ENCODE results near the gene PRSS50. TPM values are rescaled to one million over a fixed set of nuclear protein-coding genes. Genes with fewer than 3 reads are reported as not detected.

PRSS50 gene
- total RNA-seq, 1 donor from 2014 or later, result 1.2 TPM

DNA sequence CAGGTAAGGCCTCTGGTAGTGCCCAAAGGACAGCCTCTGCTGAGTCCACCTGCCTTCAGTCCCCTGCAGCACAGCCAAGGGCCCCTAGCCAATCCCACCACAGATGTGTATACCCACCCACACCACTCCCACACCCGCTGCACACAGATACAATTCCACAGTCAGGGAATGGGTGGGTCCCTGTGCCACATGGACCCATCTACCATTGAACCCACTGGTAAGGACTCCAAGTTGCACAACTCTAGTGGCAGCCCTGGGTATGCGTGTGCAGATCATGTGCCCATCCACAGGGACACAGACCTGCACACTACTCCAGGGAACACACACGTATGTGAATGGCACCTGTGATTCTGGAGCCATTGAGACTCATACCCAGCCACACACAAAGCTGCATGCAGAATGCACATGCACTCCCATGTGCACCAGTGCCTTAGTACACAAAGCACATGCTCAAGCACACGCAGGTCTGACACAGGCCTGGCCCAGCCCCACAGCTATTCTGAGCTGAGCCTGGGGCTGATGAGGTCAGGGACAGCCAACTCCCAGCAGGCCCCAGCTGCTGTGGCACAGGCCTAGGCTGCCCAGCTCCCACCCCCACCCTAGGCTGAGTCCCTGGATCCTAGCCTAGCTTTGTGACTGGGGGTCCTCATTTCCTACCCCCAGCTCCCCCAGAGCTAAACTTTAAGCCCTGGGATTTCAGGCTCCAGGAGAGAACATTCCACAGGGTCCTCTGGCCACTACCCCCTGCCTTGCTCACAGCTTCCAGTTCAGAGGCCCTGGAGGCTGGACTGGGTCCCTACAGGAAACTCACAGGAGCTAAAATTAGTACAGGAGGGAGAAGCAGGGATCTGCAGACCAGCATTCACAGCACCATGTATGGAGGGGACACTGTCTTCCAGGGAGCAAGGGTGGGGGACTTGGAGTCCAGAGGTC is 21.4 kb downstream of the PRSS50 start:
- H3K4me1 Mint-ChIP-seq (ENCODE audit: unreplicated experiment), result peaks cover 16% of the 10 kb centered on the region
- no peak for DNase-seq (ENCODE audit: extremely low spot score, unreplicated experiment)

DNA sequence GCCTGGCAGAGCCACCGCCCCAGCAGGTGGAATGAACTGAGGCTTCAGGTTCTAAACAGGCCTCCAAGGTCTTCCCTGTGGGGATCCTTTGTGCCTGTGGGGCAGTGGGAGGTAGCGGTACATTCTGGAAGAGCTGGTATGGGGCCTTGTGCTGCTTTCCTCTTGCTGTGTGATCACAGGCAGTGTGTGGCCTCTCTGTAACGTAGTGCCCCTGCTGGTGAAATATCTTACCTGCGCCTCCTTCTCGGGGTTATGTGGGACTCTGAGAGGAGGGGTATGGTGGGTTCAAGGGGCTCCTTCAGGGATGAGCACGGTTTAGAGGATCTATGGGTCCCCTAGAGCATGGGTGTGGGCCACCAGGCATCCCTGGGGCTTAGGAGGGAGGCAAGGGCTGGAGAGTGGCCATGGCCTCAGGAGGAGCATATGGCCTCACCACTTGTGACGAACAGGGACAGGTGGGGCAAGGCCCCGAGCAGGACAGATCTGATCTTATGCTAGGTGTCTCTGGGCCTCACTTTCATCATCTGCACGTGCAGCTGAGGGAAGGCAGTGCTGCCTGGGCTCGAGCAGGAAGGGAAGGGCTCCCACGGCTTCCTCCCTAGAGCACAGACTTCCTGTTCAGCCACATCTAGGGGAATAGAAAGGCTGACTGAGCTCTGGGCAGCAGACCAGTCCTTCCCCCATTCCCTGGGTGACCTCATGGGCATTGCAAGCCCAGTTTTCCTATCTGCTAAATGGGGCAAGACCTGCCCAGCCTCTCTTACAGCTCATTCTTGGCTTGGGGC is 22.3 kb downstream of the PRSS50 start:
- no peak for DNase-seq (ENCODE audit: extremely low spot score, unreplicated experiment)
- Mint-ChIP-seq H3K9me3 (no peaks in the 10 kb centered on the region), H3K4me1 (ENCODE audit: unreplicated experiment) (peaks cover 14% of the 10 kb centered on the region), H3K27ac (peak overlapping the region; percentile 58), H3K36me3 (no peaks in the 10 kb centered on the region), H3K4me3 (peak overlapping the region; percentile 47), H3K27me3 (peaks cover 6% of the 10 kb centered on the region)
- TF ChIP-seq CTCF (conservative IDR thresholded peaks at IDR 0.05), result peak; percentile 66

More for the DNA sequence above, 21.4 kb downstream of the PRSS50 start:
- Mint-ChIP-seq H3K27ac (peak overlapping the region; percentile 58), H3K9me3 (no peaks in the 10 kb centered on the region), H3K36me3 (no peaks in the 10 kb centered on the region), H3K4me3 (peak overlapping the region; percentile 47), H3K27me3 (peaks cover 6% of the 10 kb centered on the region)
- no peak for TF ChIP-seq CTCF (conservative IDR thresholded peaks at IDR 0.05)

- H3K9me3 Mint-ChIP-seq, result no peaks in the 10 kb centered on the region
- H3K27ac Mint-ChIP-seq, result no peak overlapping the region
- peaks cover 6% of the 10 kb centered on the region for H3K27me3 Mint-ChIP-seq
- peaks cover 8% of the 10 kb centered on the region for H3K4me1 Mint-ChIP-seq (ENCODE audit: unreplicated experiment)
- no peak for DNase-seq (ENCODE audit: extremely low spot score, unreplicated experiment)
- no peak overlapping the region for H3K4me3 Mint-ChIP-seq
- H3K36me3 Mint-ChIP-seq, result no peaks in the 10 kb centered on the region
- no peak for TF ChIP-seq CTCF (conservative IDR thresholded peaks at IDR 0.05)
Measured at GRCh38 chr3:46694520-46694919, 23.1 kb downstream of the PRSS50 start.

DNA sequence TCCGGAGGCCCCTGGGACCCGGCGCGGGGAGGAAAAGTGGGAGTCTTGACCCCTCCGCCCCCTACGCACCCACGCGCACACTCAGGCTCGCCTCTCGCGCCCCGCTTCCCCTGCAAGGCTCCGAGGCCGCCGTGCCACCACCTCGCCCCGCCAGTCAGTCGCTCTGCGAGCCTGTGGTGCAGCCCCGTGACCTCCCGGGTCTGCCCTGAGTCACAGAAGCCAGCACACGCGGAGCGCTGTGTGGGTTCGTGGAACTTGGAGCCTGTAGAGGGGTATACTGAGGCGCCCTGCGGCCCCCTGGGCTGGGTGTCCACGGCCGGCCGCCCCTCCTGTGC is 23.8 kb downstream of the PRSS50 start:
- DNase-seq (ENCODE audit: extremely low spot score, unreplicated experiment), result no peak
- peaks cover 6% of the 10 kb centered on the region for H3K27me3 Mint-ChIP-seq
- no peaks in the 10 kb centered on the region for H3K9me3 Mint-ChIP-seq
- peaks cover 5% of the 10 kb centered on the region for H3K4me1 Mint-ChIP-seq (ENCODE audit: unreplicated experiment)
- no peaks in the 10 kb centered on the region for H3K36me3 Mint-ChIP-seq
- H3K4me3 Mint-ChIP-seq, result no peak overlapping the region
- no peak for TF ChIP-seq CTCF (conservative IDR thresholded peaks at IDR 0.05)
- H3K27ac Mint-ChIP-seq, result no peak overlapping the region

- no peak for TF ChIP-seq CTCF (conservative IDR thresholded peaks at IDR 0.05)
- Mint-ChIP-seq H3K27ac (peak within 1 kb of the TSS; percentile 98), H3K4me3 (peak within 1 kb of the TSS; percentile 90), H3K27me3 (peaks cover 6% of the 10 kb centered on the region), H3K9me3 (no peaks in the 10 kb centered on the region), H3K4me1 (ENCODE audit: unreplicated experiment) (peaks cover 5% of the 10 kb centered on the region), H3K36me3 (no peaks in the 10 kb centered on the region)
- peak; percentile 77 for DNase-seq (ENCODE audit: extremely low spot score, unreplicated experiment)
Measured at GRCh38 chr3:46693038-46693891, 24.4 kb downstream of the PRSS50 start, which contains the start of gene ALS2CL. Gene ALS2CL (minus strand): TSS chr3:46693679. CDS start chr3:46689440, 4,239 bp downstream.

All from type B pancreatic cell (in vitro differentiated cells).